GM12878 (cell line): ENCODE measurements around the gene SYK. TPM values are rescaled to one million over a fixed set of nuclear protein-coding genes. Genes with fewer than 3 reads are reported as not detected.

Experiments used
- ATAC-seq: fragments of 200-7000 bp; cut with Tn5 transposase; 3 replicates; pipeline ENCODE4 v1.9.1; 2020; ENCODE audit warnings: mild to moderate bottlenecking, moderate library complexity
- BruUV-seq: library from RNA; stranded (reverse); fragments of 400-500 nt; replicated peaks from 2 replicates; lab custom pipeline; 2021; lab: Mats Ljungman, UMichigan
- CTCF ChIA-PET: fragments of 300-600 bp; sonication (Branson Sonifier 250); formaldehyde crosslinking; extraction: SDS; loops from one replicate; lab custom pipeline; 2021; ENCODE audit warnings: inconsistent platforms; lab: Yijun Ruan, JAX
- POLR2A ChIA-PET: fragments of 350-600 bp; formaldehyde crosslinking; extraction: SDS; loops from one replicate; lab custom pipeline; 2021; ENCODE audit warnings: inconsistent platforms; lab: Charles Lee
- RAD21 ChIA-PET: fragments of 300-600 bp; sonication (Branson Sonifier 250); formaldehyde crosslinking; loops from one replicate; lab custom pipeline; 2023; ENCODE audit warnings: antibody characterized with exemption; ENCODE audit not compliant: unreplicated experiment; lab: Charles Lee
- SMC1A ChIA-PET: fragments of 300-600 bp; sonication (Branson Sonifier 250); formaldehyde crosslinking; loops from one replicate; lab custom pipeline; 2023; ENCODE audit not compliant: unreplicated experiment, uncharacterized antibody; lab: Charles Lee
- DNase-seq: peaks from one replicate; pipeline ENCODE4 v3.0.0-alpha.2; 2011; ENCODE audit warnings: low read depth, low spot score
- FAIRE-seq: peaks from 3 replicates; lab custom pipeline; 2011; peaks lifted over from hg19 to GRCh38; lab: Jason Lieb, UNC
- H2AFZ ChIP-seq: 2 replicates; pipeline ENCODE4 v1.6.0; 2011; ENCODE audit warnings: low read depth, low read length, control low read depth; ENCODE audit not compliant: control insufficient read depth
- H3K27ac ChIP-seq: 2 replicates; pipeline ENCODE4 v1.5.1; 2011; ENCODE audit warnings: control low read depth; ENCODE audit not compliant: control insufficient read depth, insufficient read depth
- H3K27me3 ChIP-seq, 2 experiments: replicated peaks in 1 of 2; 2 replicates each; pipeline versions ENCODE4 v1.6.0 to v1.6.1; 2011; ENCODE audit warnings: low read length in 1 of 2; ENCODE audit not compliant: control insufficient read depth in 2 of 2, insufficient read depth in 2 of 2
- H3K36me3 ChIP-seq, 2 experiments: 2 replicates each; pipeline ENCODE4 v1.5.1; 2011; ENCODE audit warnings: low read length in 1 of 2; ENCODE audit not compliant: control insufficient read depth in 2 of 2, insufficient read depth in 2 of 2
- H3K4me1 ChIP-seq: 2 replicates; pipeline ENCODE4 v1.6.1; 2011; ENCODE audit warnings: mild to moderate bottlenecking, low read length, moderate library complexity, mixed read lengths; ENCODE audit not compliant: control insufficient read depth, insufficient read depth
- H3K4me2 ChIP-seq: 2 replicates; pipeline ENCODE4 v1.6.0; 2011; ENCODE audit warnings: control low read depth; ENCODE audit not compliant: control insufficient read depth, insufficient read depth
- H3K4me3 ChIP-seq: fragments of 200-600 bp; sonication (generic); 2 replicates; pipeline ENCODE4 v1.5.1; 2016
- H3K79me2 ChIP-seq: 2 replicates; pipeline ENCODE4 v1.6.0; 2011; ENCODE audit warnings: low read length; ENCODE audit not compliant: control insufficient read depth, insufficient read depth
- H3K9ac ChIP-seq: 2 replicates; pipeline ENCODE4 v1.8.0; 2011; ENCODE audit warnings: low read length, control low read depth, mixed read lengths; ENCODE audit not compliant: control insufficient read depth, insufficient read depth
- H3K9me3 ChIP-seq: replicated peaks from 3 replicates; pipeline ENCODE4 v1.5.1; 2011; ENCODE audit warnings: mild to moderate bottlenecking, low read length; ENCODE audit not compliant: control insufficient read depth, insufficient read depth
- H4K20me1 ChIP-seq: 2 replicates; pipeline ENCODE4 v1.6.0; 2011; ENCODE audit not compliant: control insufficient read depth, insufficient read depth
- BRCA1 ChIP-seq: IDR thresholded peaks from 2 replicates; pipeline ENCODE4 v1.6.1; 2011; ENCODE audit warnings: low read depth, low read length, improper control_type of control experiment
- CBX5 ChIP-seq: sonication (generic); IDR thresholded peaks from 2 replicates; pipeline ENCODE4 v1.6.1; 2016; ENCODE audit warnings: low read depth, moderate library complexity, mild to moderate bottlenecking, inconsistent platforms
- CEBPB ChIP-seq, 2 experiments: fragments of 150-350 bp in 1 of 2; IDR thresholded peaks; 2 replicates each; pipeline ENCODE4 v1.6.1; 2012 to 2014; ENCODE audit warnings: low read depth in 2 of 2, low read length in 2 of 2, borderline replicate concordance in 1 of 2, inconsistent platforms in 1 of 2
- EED ChIP-seq: sonication (generic); IDR thresholded peaks from 2 replicates; pipeline ENCODE4 v1.6.1; 2016; ENCODE audit warnings: antibody characterized with exemption, low read depth
- FOXK2 ChIP-seq: fragments of 450-650 bp; IDR thresholded peaks from 2 replicates; pipeline ENCODE4 v1.6.1; 2017; ENCODE audit warnings: mild to moderate bottlenecking, moderate library complexity
- KDM1A ChIP-seq: fragments of 200-600 bp; sonication (generic); IDR thresholded peaks from 2 replicates; pipeline ENCODE4 v1.6.1; 2016; ENCODE audit warnings: borderline replicate concordance
- MTA3 ChIP-seq: IDR thresholded peaks from 2 replicates; pipeline ENCODE4 v1.6.1; 2012; ENCODE audit warnings: low read length, inconsistent platforms, borderline replicate concordance
- NR2C2 ChIP-seq: IDR thresholded peaks from 2 replicates; pipeline ENCODE4 v1.6.1; 2011; ENCODE audit warnings: borderline replicate concordance, low read depth; ENCODE audit not compliant: control insufficient read depth, insufficient read length
- POU2F2 ChIP-seq: IDR thresholded peaks from 3 replicates; pipeline ENCODE4 v1.6.1; 2011; ENCODE audit warnings: low read depth, mild to moderate bottlenecking, low read length, borderline replicate concordance
- STAT1 ChIP-seq: fragments of 450-650 bp; conservative IDR thresholded peaks from 2 replicates; pipeline ENCODE4 v1.6.1; 2014; ENCODE audit warnings: antibody characterized with exemption, mild to moderate bottlenecking
- TBL1XR1 ChIP-seq: IDR thresholded peaks from 2 replicates; pipeline ENCODE4 v1.6.1; 2012; ENCODE audit warnings: low read depth, low read length, improper control_type of control experiment
- ZNF622 ChIP-seq: fragments of 450-650 bp; IDR thresholded peaks from 2 replicates; pipeline ENCODE4 v1.6.1; 2017; ENCODE audit warnings: mild to moderate bottlenecking, inconsistent platforms
- WGBS: methylation state at CpG from one replicate; pipeline ENCODE4 v1.1.6; 2016; ENCODE audit warnings: low lambda C conversion rate; ENCODE audit not compliant: insufficient replicate concordance, insufficient coverage; ENCODE audit errors: missing lambda C conversion rate; 5-methylcytosine and 5-hydroxymethylcytosine counted together
- in situ Hi-C: fragments of 300-500 bp; cut with MboI; formaldehyde crosslinking; loops from 9 replicates; pipeline ENCODE4 v1.14.3; 2018; ENCODE audit warnings: mixed read lengths
- intact Hi-C: fragments of 100-400 bp; cut with micrococcal nuclease; formaldehyde crosslinking; loops from one replicate; pipeline ENCODE4 v1.14.2; 2022; ENCODE audit not compliant: unreplicated experiment
- polyA plus RNA-seq, 11 experiments: library from polyadenylated mRNA; depleted of rRNA in 4 of 11; unstranded in 6 of 11; stranded (reverse) in 5 of 11; fragments of >200 nt; fragmentation: Nextera tagmentation in 4 of 11; fragmentation: Illumina TruSeq in 1 of 11; extraction: Ambion mirVana in 4 of 11; extraction: Trizol in 1 of 11; gene quantifications; 1 replicate in 1 of 11; 2 replicates in 10 of 11; pipeline versions ENCODE4 v1.2.1 to v1.2.3, GENCODE V29; 2011 to 2016; ENCODE audit warnings: inconsistent platforms in 2 of 11, missing spikeins in 2 of 11, low read depth in 1 of 11
- total RNA-seq, 4 experiments: library from RNA; depleted of rRNA in 3 of 4; stranded (reverse); fragments of >200 nt in 3 of 4; fragmentation: Illumina TruSeq in 1 of 4; extraction: Trizol in 1 of 4; gene quantifications; 2 replicates each; pipeline versions ENCODE4 v1.2.1 to v1.2.3, GENCODE V29; 2013 to 2021
- TF ChIP-seq, protein P1 (sequence below): fragments of 450-650 bp; IDR thresholded peaks from 2 replicates; pipeline ENCODE4 v1.6.1; 2017; ENCODE audit warnings: mild to moderate bottlenecking, moderate library complexity
- TF ChIP-seq, protein P2 (sequence below): fragments of 450-650 bp; conservative IDR thresholded peaks from 2 replicates; pipeline ENCODE4 v1.6.1; 2017; ENCODE audit warnings: mild to moderate bottlenecking, moderate library complexity
- TF ChIP-seq, protein P3 (sequence below): fragments of 450-650 bp; IDR thresholded peaks from 2 replicates; pipeline ENCODE4 v1.6.1; 2016; ENCODE audit warnings: mild to moderate bottlenecking, moderate library complexity, borderline replicate concordance

The SYK gene
- total and polyA plus RNA-seq, 10 of the 15 experiments (the other 5 are each of a cell fraction or from before 2014, with no cell fraction given) = 6.5 to 135 (median 68.8) TPM

DNA sequence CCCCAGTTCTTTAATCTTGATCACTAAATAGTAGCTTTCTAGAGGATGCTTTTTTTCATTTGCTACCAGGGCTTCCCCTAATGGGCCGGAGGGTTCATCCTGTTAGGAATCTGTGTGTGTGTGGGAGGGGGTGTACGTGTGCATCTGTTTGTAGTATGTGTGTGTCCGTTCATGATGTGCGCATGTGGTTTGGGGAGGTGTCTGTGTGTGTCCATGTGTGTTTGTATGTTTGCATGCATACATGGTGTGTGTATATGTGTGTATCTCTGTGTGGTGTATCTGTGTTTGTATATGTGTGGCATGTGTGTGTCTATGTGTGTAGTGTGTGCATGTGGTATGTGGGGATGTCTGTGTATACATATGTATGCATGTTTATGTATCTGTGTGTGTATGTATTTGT lies 106.2 kb downstream of the SYK start:
- Histone ChIP-seq H3K36me3 (no peaks in the 10 kb centered on the region), H3K4me1 (peaks cover 8% of the 10 kb centered on the region), H2AFZ (no peak overlapping the region), H3K79me2 (no peaks in the 10 kb centered on the region), H4K20me1 (no peaks in the 10 kb centered on the region), H3K9ac (no peak overlapping the region), H3K27me3 (no peaks in the 10 kb centered on the region; a peak in 1 of 4 replicates), H3K4me2 (no peak overlapping the region), H3K4me3 (no peak overlapping the region), H3K27ac (no peak overlapping the region), H3K9me3 (no peaks in the 10 kb centered on the region)
- intact Hi-C loops = no loop called here
- FAIRE-seq = no peak
- WGBS = 65% methylated on average over 4 of the region's 4 CpGs
- POLR2A ChIA-PET = no interaction called here
- ATAC-seq = no peak
- in situ Hi-C loops = no loop called here
- CTCF ChIA-PET = interaction anchor here (3.1 kb wide), 1 partner anchor 8 kb away, joined by 11 read pairs; no protein-coding TSS in a partner anchor
- no peak for DNase-seq
- no TSS peak for BruUV-seq
- SMC1A ChIA-PET = no interaction called here
- RAD21 ChIA-PET = no interaction called here
- TF ChIP-seq STAT1 (no peak), NR2C2 (no peak), CEBPB (IDR thresholded peaks at IDR 0.05; ENCODE audit: borderline replicate concordance in 1 of 2, low read depth in 2 of 2, low read length in 2 of 2) (no peak), ZNF622 (no peak), CBX5 (no peak), MTA3 (no peak), BRCA1 (no peak), TBL1XR1 (no peak), FOXK2 (no peak), POU2F2 (no peak), EED (no peak), KDM1A (no peak)
- TF ChIP-seq, protein P1, sequence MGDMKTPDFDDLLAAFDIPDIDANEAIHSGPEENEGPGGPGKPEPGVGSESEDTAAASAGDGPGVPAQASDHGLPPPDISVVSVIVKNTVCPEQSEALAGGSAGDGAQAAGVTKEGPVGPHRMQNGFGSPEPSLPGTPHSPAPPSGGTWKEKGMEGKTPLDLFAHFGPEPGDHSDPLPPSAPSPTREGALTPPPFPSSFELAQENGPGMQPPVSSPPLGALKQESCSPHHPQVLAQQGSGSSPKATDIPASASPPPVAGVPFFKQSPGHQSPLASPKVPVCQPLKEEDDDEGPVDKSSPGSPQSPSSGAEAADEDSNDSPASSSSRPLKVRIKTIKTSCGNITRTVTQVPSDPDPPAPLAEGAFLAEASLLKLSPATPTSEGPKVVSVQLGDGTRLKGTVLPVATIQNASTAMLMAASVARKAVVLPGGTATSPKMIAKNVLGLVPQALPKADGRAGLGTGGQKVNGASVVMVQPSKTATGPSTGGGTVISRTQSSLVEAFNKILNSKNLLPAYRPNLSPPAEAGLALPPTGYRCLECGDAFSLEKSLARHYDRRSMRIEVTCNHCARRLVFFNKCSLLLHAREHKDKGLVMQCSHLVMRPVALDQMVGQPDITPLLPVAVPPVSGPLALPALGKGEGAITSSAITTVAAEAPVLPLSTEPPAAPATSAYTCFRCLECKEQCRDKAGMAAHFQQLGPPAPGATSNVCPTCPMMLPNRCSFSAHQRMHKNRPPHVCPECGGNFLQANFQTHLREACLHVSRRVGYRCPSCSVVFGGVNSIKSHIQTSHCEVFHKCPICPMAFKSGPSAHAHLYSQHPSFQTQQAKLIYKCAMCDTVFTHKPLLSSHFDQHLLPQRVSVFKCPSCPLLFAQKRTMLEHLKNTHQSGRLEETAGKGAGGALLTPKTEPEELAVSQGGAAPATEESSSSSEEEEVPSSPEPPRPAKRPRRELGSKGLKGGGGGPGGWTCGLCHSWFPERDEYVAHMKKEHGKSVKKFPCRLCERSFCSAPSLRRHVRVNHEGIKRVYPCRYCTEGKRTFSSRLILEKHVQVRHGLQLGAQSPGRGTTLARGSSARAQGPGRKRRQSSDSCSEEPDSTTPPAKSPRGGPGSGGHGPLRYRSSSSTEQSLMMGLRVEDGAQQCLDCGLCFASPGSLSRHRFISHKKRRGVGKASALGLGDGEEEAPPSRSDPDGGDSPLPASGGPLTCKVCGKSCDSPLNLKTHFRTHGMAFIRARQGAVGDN = no peak
- TF ChIP-seq, protein P2, sequence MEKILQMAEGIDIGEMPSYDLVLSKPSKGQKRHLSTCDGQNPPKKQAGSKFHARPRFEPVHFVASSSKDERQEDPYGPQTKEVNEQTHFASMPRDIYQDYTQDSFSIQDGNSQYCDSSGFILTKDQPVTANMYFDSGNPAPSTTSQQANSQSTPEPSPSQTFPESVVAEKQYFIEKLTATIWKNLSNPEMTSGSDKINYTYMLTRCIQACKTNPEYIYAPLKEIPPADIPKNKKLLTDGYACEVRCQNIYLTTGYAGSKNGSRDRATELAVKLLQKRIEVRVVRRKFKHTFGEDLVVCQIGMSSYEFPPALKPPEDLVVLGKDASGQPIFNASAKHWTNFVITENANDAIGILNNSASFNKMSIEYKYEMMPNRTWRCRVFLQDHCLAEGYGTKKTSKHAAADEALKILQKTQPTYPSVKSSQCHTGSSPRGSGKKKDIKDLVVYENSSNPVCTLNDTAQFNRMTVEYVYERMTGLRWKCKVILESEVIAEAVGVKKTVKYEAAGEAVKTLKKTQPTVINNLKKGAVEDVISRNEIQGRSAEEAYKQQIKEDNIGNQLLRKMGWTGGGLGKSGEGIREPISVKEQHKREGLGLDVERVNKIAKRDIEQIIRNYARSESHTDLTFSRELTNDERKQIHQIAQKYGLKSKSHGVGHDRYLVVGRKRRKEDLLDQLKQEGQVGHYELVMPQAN = no peak
- TF ChIP-seq, protein P3, sequence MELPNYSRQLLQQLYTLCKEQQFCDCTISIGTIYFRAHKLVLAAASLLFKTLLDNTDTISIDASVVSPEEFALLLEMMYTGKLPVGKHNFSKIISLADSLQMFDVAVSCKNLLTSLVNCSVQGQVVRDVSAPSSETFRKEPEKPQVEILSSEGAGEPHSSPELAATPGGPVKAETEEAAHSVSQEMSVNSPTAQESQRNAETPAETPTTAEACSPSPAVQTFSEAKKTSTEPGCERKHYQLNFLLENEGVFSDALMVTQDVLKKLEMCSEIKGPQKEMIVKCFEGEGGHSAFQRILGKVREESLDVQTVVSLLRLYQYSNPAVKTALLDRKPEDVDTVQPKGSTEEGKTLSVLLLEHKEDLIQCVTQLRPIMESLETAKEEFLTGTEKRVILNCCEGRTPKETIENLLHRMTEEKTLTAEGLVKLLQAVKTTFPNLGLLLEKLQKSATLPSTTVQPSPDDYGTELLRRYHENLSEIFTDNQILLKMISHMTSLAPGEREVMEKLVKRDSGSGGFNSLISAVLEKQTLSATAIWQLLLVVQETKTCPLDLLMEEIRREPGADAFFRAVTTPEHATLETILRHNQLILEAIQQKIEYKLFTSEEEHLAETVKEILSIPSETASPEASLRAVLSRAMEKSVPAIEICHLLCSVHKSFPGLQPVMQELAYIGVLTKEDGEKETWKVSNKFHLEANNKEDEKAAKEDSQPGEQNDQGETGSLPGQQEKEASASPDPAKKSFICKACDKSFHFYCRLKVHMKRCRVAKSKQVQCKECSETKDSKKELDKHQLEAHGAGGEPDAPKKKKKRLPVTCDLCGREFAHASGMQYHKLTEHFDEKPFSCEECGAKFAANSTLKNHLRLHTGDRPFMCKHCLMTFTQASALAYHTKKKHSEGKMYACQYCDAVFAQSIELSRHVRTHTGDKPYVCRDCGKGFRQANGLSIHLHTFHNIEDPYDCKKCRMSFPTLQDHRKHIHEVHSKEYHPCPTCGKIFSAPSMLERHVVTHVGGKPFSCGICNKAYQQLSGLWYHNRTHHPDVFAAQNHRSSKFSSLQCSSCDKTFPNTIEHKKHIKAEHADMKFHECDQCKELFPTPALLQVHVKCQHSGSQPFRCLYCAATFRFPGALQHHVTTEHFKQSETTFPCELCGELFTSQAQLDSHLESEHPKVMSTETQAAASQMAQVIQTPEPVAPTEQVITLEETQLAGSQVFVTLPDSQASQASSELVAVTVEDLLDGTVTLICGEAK = no peak
